Ecto neural progenitor cell (in vitro differentiated cells): Measurements from ENCODE around the gene FAM3C.
A peak's percentile ranks its signal among the peaks of the same experiment; 100 is the strongest.
"Not testable (repeated sequence)": the region's sequence is repeated elsewhere in the genome, so short reads cannot be mapped to it uniquely, and the experiment has no call there.

Source experiments
- DNase-seq: peaks from one replicate; pipeline ENCODE4 v3.0.0-alpha.2; 2018; ENCODE audit warnings: low spot score

FAM3C gene

GRCh38 chr7:121395961-121396757 is at the start of gene FAM3C:
Gene FAM3C (minus strand): TSS chr7:121396308. CDS start chr7:121382969, 13,339 bp downstream.
- peak; percentile 95 for DNase-seq

- no peak for DNase-seq
Measured at GRCh38 chr7:121442845-121443244, 46.7 kb upstream of the FAM3C start.

- DNase-seq, result no peak
Measured at GRCh38 chr7:121440857-121441503, 44.9 kb upstream of the FAM3C start.

GRCh38 chr7:121438043-121438955 is 42.2 kb upstream of the FAM3C start:
- peak; percentile 89 for DNase-seq

GRCh38 chr7:121437470-121437869 is 41.4 kb upstream of the FAM3C start:
- no peak for DNase-seq

- DNase-seq, result no peak
Measured at GRCh38 chr7:121436688-121437087, 40.6 kb upstream of the FAM3C start.

- no peak for DNase-seq
Measured at GRCh38 chr7:121436136-121436535, 40.0 kb upstream of the FAM3C start.

GRCh38 chr7:121433775-121434174 is 37.7 kb upstream of the FAM3C start:
- no peak for DNase-seq

GRCh38 chr7:121432486-121432885 is 36.4 kb upstream of the FAM3C start:
- DNase-seq, result not testable (repeated sequence)

- DNase-seq, result no peak
Measured at GRCh38 chr7:121431996-121432395, 35.9 kb upstream of the FAM3C start.

- DNase-seq, result no peak
Measured at GRCh38 chr7:121431389-121431995, 35.4 kb upstream of the FAM3C start.

GRCh38 chr7:121430558-121430957 is 34.5 kb upstream of the FAM3C start:
- DNase-seq, result no peak

- DNase-seq, result no peak
Measured at GRCh38 chr7:121429798-121430197, 33.7 kb upstream of the FAM3C start.

- DNase-seq, result no peak
Measured at GRCh38 chr7:121428855-121429489, 32.9 kb upstream of the FAM3C start.

GRCh38 chr7:121421743-121422142 is 25.6 kb upstream of the FAM3C start:
- DNase-seq, result not testable (repeated sequence)

- DNase-seq, result no peak
Measured at GRCh38 chr7:121420976-121421375, 24.9 kb upstream of the FAM3C start.

- DNase-seq, result no peak
Measured at GRCh38 chr7:121419201-121420148, 23.4 kb upstream of the FAM3C start.

GRCh38 chr7:121416533-121416932 is 20.4 kb upstream of the FAM3C start:
- DNase-seq, result no peak

- DNase-seq, result no peak
Measured at GRCh38 chr7:121414436-121414835, 18.3 kb upstream of the FAM3C start.

- DNase-seq, result no peak
Measured at GRCh38 chr7:121411597-121411979, 15.5 kb upstream of the FAM3C start.
